Heart left ventricle (tissue), 16 donors: ENCODE data around the gene TRIM7. TPM values are rescaled to one million over a fixed set of nuclear protein-coding genes. Genes with fewer than 3 reads are reported as not detected.

Experiments used
- ATAC-seq, 4 donors: fragments of 200-7000 bp; cut with Tn5 transposase; one replicate each; pipeline ENCODE4 v1.9.1; 2020 to 2022; ENCODE audit warnings: moderate library complexity in 4 of 4, mild to moderate bottlenecking in 3 of 4, moderate number of reproducible peaks in 1 of 4
- DNase-seq, 5 donors: peaks; one replicate each; pipeline ENCODE4 v3.0.0-alpha.2; 2020
- H3K27ac ChIP-seq, 12 donors: fragments of 200-600 bp; sonication (generic) in 4 of 12; one replicate each; pipeline versions ENCODE4 v1.5.0 to v1.8.0; 2016 to 2022; ENCODE audit warnings: mild to moderate bottlenecking in 2 of 12
- H3K27me3 ChIP-seq, 9 donors: fragments of 200-600 bp; sonication (generic) in 2 of 9; one replicate each; pipeline versions ENCODE4 v1.5.1 to v1.8.0; 2016 to 2022; ENCODE audit warnings: mild to moderate bottlenecking in 3 of 9
- H3K36me3 ChIP-seq, 9 donors: fragments of 200-600 bp; sonication (generic) in 2 of 9; one replicate each; pipeline versions ENCODE4 v1.5.0 to v1.8.0; 2018 to 2022; ENCODE audit warnings: mild to moderate bottlenecking in 2 of 9
- H3K4me1 ChIP-seq, 12 donors: fragments of 200-600 bp; sonication (generic) in 4 of 12; one replicate each; pipeline versions ENCODE4 v1.5.0 to v1.8.0; 2016 to 2022; ENCODE audit warnings: mild to moderate bottlenecking in 3 of 12
- H3K4me3 ChIP-seq, 12 donors: fragments of 200-600 bp; sonication (generic) in 4 of 12; one replicate each; pipeline versions ENCODE4 v1.5.0 to v1.8.0; 2017 to 2022; ENCODE audit warnings: mild to moderate bottlenecking in 9 of 12, moderate library complexity in 4 of 12
- H3K9me3 ChIP-seq, 12 donors: fragments of 200-600 bp; sonication (generic) in 4 of 12; one replicate each; pipeline versions ENCODE4 v1.5.0 to v1.8.0; 2016 to 2022; ENCODE audit warnings: mild to moderate bottlenecking in 1 of 12
- POLR2A ChIP-seq, 2 donors: fragments of 450-650 bp; IDR thresholded peaks; one replicate each; pipeline ENCODE4 v1.6.1; 2017; ENCODE audit warnings: antibody characterized with exemption in 2 of 2, mild to moderate bottlenecking in 2 of 2, moderate library complexity in 2 of 2
- WGBS, 4 donors: extraction: QIAGEN DNeasy Blood & Tissue Kit in 2 of 4; methylation state at CpG; one replicate each; pipeline versions ENCODE4 v1.1.5 to v1.1.7; 2013 to 2018; 5-methylcytosine and 5-hydroxymethylcytosine counted together
- intact Hi-C, 10 donors: fragments of 100-400 bp; cut with DNase I; formaldehyde crosslinking; loops; one replicate each; pipeline versions ENCODE4 v1.11.1 to v1.14.2; 2022
- polyA plus RNA-seq, 2 donors: library from polyadenylated mRNA; stranded (reverse); fragments of 200-250 nt; gene quantifications; one replicate each; pipeline ENCODE4 v1.2.3, GENCODE V29; 2013
- total RNA-seq, 9 donors: library from RNA; depleted of rRNA in 2 of 9; stranded (reverse); fragments of >200 nt in 2 of 9; fragmentation: NEBNext Ultra II Directional in 3 of 9; extraction: Animal tissue kit (Norgen Biotek cat#: 25700) in 3 of 9; gene quantifications; one replicate each; pipeline versions ENCODE4 v1.1.0 to v1.2.4, GENCODE V29; 2016 to 2023
- TF ChIP-seq, protein P1 (sequence below), 12 donors: fragments of 200-600 bp; sonication (generic) in 4 of 12; IDR thresholded peaks; one replicate each; pipeline versions ENCODE4 v1.5.0 to v1.8.0; 2018 to 2022; ENCODE audit warnings: antibody characterized with exemption in 12 of 12, mild to moderate bottlenecking in 5 of 12
- donor health status: ischemic (EF 13 %, LVEDD 7.1; RV severe dilation, severe dysfunction).
- donor health status: healthy with polysubstance abuse.
- donor health status: DM: no; HTN: yes; CAD: no.
- donor health status: DM: no; HTN: no; CAD: no.
- donor health status: ischemic (EF 25% LVEDD 6.9; RV normal size, moderate dysfunction).
- donor health status: ischemic (EF 25% LVEDD 5.7; RV mildly dilated, moderate dysfunction).
- donor health status: healthy.
- donor health status: DM: yes; HTN: yes; CAD: no.
- donor health status: ischemic (EF 35%, LVEDD 5.7; RV mildly dilated, moderate dysfunction).
- donor health status: nonischemic (EF 11% LVEDD 7.7; RV severe dilation, severe dysfunction).
- donor health status: DM: yes; HTN: yes; CAD: no.
- donor health status: PGD.
- donor health status: ischemic (EF 29% LVEDD 5.4; RV normal size, mild dysfunction).
- donor health status: nonischemic (EF 23%, LVEDD 6.1; RV moderate dilation, normal function).

TRIM7 gene
- total and polyA plus RNA-seq, 11 donors, result 3.6 to 11.0 (median 6.7) TPM

DNA sequence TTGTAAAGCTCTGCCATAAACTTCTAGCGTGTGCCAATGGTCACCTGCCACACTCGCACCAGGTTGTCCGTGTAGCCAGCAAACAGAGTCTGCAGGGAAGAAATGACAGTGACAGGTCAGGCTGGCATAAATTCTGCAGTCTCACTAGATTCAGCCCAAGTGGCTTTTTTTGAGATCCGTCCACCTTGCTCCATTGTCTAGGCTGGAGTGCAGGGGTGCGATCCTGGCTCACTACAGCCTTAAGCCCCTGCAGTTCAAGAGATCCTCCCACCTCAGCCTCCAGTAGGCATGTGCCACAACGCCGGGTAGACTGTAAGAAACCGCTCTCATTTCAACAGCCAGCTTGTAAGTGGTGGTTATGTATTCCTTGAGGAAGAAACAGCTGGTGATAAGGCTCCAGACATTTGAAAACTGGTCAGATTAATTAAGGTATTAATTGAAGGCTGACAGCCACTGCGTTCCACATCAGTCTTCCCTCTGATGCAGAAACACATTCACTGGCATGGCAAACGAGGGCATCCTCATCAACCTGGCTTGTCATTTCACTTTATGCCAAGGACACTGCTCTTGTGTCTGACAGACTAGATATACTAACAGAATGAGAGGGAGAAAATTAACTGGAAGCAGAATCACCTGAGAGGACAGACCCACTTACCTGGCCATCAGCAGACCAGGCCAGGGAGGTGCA lies 32.1 kb upstream of the TRIM7 start:
- 87 to 90% (median 88%) methylated on average over 10 of the region's 10 CpGs for WGBS, 4 donors
- H3K4me1 ChIP-seq, result peaks cover 3 to 27% (median 13%) of the 10 kb centered on the region in 12 donors
- no peak overlapping the region for H3K27ac ChIP-seq
- H3K36me3 ChIP-seq, result peaks cover 6 to 100% (median 99%) of the 10 kb centered on the region in 9 donors
- no peak overlapping the region for H3K4me3 ChIP-seq
- intact Hi-C loops, result no loop called here
- no peak for TF ChIP-seq POLR2A (IDR thresholded peaks at IDR 0.05)
- TF ChIP-seq, protein P1, sequence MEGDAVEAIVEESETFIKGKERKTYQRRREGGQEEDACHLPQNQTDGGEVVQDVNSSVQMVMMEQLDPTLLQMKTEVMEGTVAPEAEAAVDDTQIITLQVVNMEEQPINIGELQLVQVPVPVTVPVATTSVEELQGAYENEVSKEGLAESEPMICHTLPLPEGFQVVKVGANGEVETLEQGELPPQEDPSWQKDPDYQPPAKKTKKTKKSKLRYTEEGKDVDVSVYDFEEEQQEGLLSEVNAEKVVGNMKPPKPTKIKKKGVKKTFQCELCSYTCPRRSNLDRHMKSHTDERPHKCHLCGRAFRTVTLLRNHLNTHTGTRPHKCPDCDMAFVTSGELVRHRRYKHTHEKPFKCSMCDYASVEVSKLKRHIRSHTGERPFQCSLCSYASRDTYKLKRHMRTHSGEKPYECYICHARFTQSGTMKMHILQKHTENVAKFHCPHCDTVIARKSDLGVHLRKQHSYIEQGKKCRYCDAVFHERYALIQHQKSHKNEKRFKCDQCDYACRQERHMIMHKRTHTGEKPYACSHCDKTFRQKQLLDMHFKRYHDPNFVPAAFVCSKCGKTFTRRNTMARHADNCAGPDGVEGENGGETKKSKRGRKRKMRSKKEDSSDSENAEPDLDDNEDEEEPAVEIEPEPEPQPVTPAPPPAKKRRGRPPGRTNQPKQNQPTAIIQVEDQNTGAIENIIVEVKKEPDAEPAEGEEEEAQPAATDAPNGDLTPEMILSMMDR (IDR thresholded peaks at IDR 0.05), result no peak
- DNase-seq, result peak in 1 of 5 donors; percentile 13
- no peaks in the 10 kb centered on the region for H3K9me3 ChIP-seq
- no peaks in the 10 kb centered on the region for H3K27me3 ChIP-seq
- no peak for ATAC-seq

- DNase-seq (no peak), ATAC-seq (no peak)
- Histone ChIP-seq H3K27me3 (no peaks in the 10 kb centered on the region), H3K9me3 (no peaks in the 10 kb centered on the region), H3K36me3 (peaks cover 6 to 100% (median 99%) of the 10 kb centered on the region in 9 donors), H3K4me3 (no peak overlapping the region), H3K27ac (no peak overlapping the region), H3K4me1 (peaks cover 0 to 20% (median 6%) of the 10 kb centered on the region in 12 donors)
- TF ChIP-seq POLR2A (IDR thresholded peaks at IDR 0.05), result no peak
- TF ChIP-seq, protein P1 (IDR thresholded peaks at IDR 0.05), result no peak
- 75 to 89% (median 84%) methylated on average over 6 of the region's 6 CpGs for WGBS, 4 donors
- intact Hi-C loops, result no loop called here
Observed at GRCh38 chr5:181236471-181236870, 31.5 kb upstream of the TRIM7 start.

DNA sequence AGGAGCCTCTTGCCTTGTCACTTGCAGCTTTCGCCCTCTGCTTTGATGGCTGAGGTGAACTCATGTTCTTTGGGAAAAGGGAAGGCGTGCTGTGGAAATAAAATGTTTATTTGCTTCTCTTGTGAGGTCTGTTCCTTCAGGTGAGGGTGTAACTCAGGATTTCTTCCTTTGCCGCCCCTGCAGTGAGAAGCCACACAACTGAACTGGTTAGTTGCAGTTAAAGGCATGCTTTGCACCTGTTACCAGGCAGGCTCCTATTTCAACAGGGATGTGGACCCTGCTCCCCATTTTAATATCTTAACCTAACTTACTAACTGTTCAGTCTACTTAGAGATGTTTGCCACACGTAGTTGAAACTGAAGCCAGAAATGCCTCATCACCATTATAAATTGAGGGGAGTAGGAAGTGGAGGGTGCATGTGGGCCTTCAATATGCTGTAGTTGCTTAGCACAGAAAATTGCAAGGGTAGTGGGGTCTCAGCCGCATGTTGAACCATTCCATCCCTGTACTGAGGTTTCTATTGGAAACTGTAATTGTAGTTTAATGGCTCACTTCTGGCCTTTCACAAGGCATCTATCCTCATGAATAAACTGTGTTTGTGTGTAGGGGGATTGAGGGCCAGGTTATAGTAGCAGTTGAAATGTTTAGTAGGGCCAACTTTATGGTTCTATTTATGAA lies 30.8 kb upstream of the TRIM7 start:
- Histone ChIP-seq H3K27me3 (no peaks in the 10 kb centered on the region), H3K27ac (no peak overlapping the region), H3K9me3 (no peaks in the 10 kb centered on the region), H3K4me3 (no peak overlapping the region), H3K36me3 (peaks cover 6 to 100% (median 99%) of the 10 kb centered on the region in 9 donors), H3K4me1 (peaks cover 0 to 14% (median under 1%) of the 10 kb centered on the region in 12 donors)
- WGBS, 4 donors, result 77 to 87% (median 84%) methylated on average over 5 of the region's 5 CpGs
- DNase-seq, result peak in 1 of 5 donors; percentile 15
- intact Hi-C loops, result no loop called here
- TF ChIP-seq, protein P1 (IDR thresholded peaks at IDR 0.05), result no peak
- TF ChIP-seq POLR2A (IDR thresholded peaks at IDR 0.05), result no peak
- ATAC-seq, result no peak

- intact Hi-C loops, result no loop called here
- DNase-seq, result no peak
- Histone ChIP-seq H3K4me3 (no peak overlapping the region), H3K27ac (no peak overlapping the region), H3K27me3 (no peaks in the 10 kb centered on the region), H3K9me3 (no peaks in the 10 kb centered on the region), H3K4me1 (peaks cover 0 to 9% (median 0%) of the 10 kb centered on the region in 12 donors), H3K36me3 (peaks cover 6 to 100% (median 97%) of the 10 kb centered on the region in 9 donors)
- no peak for ATAC-seq
- TF ChIP-seq, protein P1 (IDR thresholded peaks at IDR 0.05), result no peak
- TF ChIP-seq POLR2A (IDR thresholded peaks at IDR 0.05), result no peak
- WGBS, 4 donors, result 83 to 89% (median 84%) methylated on average over 5 of the region's 5 CpGs
Observed at GRCh38 chr5:181235323-181235688, 30.3 kb upstream of the TRIM7 start.
